ENCODE measurements around the gene NPIPA1. TPM values are rescaled to one million over a fixed set of nuclear protein-coding genes. Genes with fewer than 3 reads are reported as not detected.
A peak's percentile ranks its signal among the peaks of the same experiment; 100 is the strongest.
"Not testable (repeated sequence)": the region's sequence is repeated elsewhere in the genome, so short reads cannot be mapped to it uniquely, and the experiment has no call there.

Gene NPIPA1
- total and polyA plus RNA-seq, 2 experiments from 2014 or later, result 40.3 to 60.9 TPM

DNA sequence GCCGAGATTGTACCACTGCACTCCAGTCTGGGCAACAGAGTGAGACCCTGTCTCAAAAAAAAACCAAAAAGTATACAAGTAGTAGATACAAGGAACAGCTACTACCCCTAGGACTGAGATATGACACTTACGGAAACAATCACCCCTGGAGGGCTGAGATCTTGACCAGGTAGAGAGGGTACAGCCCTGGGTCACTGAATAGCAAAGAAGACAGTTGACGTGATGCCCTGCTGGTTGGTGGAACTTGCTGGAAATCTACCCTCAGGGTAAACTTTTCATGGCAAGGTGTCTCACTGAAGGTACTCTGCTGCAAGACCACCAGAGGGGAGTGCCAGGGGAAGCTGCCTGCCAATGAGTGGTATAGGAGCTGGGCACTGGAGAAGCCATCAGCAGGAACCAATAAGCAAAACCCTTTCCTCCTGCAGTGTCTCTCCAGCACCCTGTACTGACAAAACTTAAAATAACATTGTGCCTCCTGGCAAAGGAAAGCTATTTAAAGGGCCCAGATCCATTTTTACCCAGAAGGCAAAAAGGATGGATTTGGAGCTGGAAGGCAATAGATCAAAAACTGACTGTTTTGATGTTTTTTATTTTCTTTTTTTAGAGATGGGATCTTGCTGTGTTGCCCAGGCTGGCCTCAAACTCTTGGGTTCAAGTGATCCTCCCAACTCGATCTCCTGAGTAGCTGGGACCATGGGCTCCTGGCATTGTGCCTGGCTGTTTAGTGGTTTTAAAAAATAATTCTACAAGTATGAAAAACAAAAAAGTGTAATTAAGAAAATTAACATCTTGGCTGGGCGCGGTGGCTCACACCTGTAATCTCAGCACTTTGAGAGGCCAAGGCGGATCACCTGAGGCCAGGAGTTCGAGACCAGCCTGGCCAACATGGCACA, 26.3 kb downstream of the NPIPA1 start:
- no peak overlapping the region for H3K4me3 ChIP-seq

GRCh38 chr16:14965328-14965727, 28.1 kb downstream of the NPIPA1 start:
- H3K27me3 ChIP-seq, result no peaks in the 10 kb centered on the region
- no peak overlapping the region for H3K27ac ChIP-seq
- H3K4me1 ChIP-seq (ENCODE audit: low read depth), result no peaks in the 10 kb centered on the region
- H3K36me3 ChIP-seq, result no peaks in the 10 kb centered on the region
- DNase-seq (ENCODE audit: low read depth in 1 of 2, low spot score in 1 of 2), result no peak
- no peak overlapping the region for H3K4me3 ChIP-seq
- H3K9me3 ChIP-seq (ENCODE audit: low read depth), result no peaks in the 10 kb centered on the region
- TF ChIP-seq, protein P1, sequence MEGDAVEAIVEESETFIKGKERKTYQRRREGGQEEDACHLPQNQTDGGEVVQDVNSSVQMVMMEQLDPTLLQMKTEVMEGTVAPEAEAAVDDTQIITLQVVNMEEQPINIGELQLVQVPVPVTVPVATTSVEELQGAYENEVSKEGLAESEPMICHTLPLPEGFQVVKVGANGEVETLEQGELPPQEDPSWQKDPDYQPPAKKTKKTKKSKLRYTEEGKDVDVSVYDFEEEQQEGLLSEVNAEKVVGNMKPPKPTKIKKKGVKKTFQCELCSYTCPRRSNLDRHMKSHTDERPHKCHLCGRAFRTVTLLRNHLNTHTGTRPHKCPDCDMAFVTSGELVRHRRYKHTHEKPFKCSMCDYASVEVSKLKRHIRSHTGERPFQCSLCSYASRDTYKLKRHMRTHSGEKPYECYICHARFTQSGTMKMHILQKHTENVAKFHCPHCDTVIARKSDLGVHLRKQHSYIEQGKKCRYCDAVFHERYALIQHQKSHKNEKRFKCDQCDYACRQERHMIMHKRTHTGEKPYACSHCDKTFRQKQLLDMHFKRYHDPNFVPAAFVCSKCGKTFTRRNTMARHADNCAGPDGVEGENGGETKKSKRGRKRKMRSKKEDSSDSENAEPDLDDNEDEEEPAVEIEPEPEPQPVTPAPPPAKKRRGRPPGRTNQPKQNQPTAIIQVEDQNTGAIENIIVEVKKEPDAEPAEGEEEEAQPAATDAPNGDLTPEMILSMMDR (IDR thresholded peaks at IDR 0.05; ENCODE audit: low read depth, low read length), result no peak

More for the DNA sequence above, 26.3 kb downstream of the NPIPA1 start:
- Histone ChIP-seq H3K27me3 (no peaks in the 10 kb centered on the region), H3K36me3 (no peaks in the 10 kb centered on the region), H3K9me3 (ENCODE audit: low read depth) (no peaks in the 10 kb centered on the region), H3K27ac (no peak overlapping the region), H3K4me1 (ENCODE audit: low read depth) (no peaks in the 10 kb centered on the region)
- DNase-seq (ENCODE audit: low read depth in 1 of 2, low spot score in 1 of 2), result no peak
- TF ChIP-seq, protein P1 (IDR thresholded peaks at IDR 0.05; ENCODE audit: low read depth, low read length), result no peak

- H3K4me1 ChIP-seq (ENCODE audit: low read depth); H3K27ac ChIP-seq; H3K36me3 ChIP-seq; H3K27me3 ChIP-seq; DNase-seq (ENCODE audit: low read depth in 1 of 2, low spot score in 1 of 2); H3K9me3 ChIP-seq (ENCODE audit: low read depth); H3K4me3 ChIP-seq: not testable (repeated sequence)
Measured at GRCh38 chr16:14969795-14970194, 32.6 kb downstream of the NPIPA1 start.

DNA sequence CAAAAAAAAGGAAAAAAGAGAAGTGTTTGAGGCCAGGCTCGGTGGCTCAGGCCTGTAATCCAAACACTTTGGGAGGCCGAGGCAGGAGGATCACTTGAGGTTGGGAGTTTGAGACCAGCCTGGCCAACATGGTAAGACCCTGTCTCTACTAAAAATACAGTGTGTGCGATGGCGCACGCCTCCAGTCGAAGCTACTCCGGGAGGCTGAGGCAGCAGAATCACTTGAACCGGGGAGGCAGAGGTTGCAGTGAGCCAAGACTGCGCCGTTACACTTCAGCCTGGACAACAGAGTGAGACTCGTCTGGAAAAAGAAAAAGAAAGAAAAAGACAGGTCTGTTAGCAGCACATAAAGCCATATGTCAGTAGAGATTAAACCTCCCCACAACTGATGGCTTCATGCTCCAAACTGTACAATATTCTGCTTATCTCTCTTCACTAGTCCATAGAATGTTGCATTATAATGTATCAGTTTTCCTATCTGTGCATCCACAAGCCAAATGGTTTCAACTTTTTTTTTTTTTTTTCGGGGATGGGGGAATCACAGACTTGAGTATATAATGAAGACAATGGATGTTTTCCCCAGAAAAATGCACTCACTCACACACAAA, 34.5 kb downstream of the NPIPA1 start:
- H3K9me3 ChIP-seq (ENCODE audit: low read depth); H3K27ac ChIP-seq; DNase-seq (ENCODE audit: low read depth in 1 of 2, low spot score in 1 of 2); H3K36me3 ChIP-seq; H3K4me1 ChIP-seq (ENCODE audit: low read depth); H3K27me3 ChIP-seq; H3K4me3 ChIP-seq: not testable (repeated sequence)

DNA sequence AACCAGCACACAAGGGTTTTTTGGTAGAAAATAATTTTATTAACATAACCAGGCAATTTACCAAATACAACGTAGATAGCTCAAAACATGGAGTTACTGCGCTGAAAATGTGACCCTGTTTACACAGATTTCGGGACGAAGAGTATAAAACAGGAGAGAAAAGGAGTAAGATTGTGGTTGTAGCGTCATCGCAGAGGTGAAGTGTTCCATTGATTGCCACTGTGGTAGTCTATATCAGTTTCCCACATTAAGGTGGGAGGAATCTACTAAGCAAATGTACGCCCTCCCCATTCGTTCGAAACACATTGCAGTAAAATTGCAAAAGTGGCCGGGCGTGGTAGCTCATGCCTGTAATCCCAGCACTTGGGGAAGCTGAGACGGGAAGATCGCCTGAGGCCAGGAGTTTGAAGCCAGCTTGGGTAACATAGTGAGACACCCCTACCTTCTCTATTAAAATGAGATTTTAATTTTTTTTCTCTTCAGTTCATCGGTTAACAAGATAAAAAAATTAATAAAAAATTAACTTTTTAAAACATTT, 36.6 kb downstream of the NPIPA1 start:
- H3K4me3 ChIP-seq, result peak overlapping the region; percentile 87
- not testable (repeated sequence) for H3K36me3 ChIP-seq; H3K9me3 ChIP-seq (ENCODE audit: low read depth); H3K27ac ChIP-seq; DNase-seq (ENCODE audit: low read depth in 1 of 2, low spot score in 1 of 2); H3K27me3 ChIP-seq; H3K4me1 ChIP-seq (ENCODE audit: low read depth)

DNA sequence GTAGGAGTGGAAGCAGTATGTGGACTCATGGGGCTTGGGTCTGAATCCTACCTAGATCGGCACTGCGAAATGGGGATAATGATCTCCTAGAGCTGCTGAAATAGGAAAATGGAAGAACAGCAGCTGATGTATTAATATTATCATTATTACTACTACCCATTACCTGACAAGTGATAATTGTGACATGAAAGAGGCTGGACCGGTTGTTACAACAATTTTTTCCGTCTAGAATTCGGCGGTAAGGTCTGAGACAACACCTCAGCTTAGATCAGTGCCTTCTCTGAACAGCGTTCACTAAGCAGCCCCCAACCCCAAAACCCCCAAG, 37.0 kb downstream of the NPIPA1 start:
- H3K9me3 ChIP-seq (ENCODE audit: low read depth); H3K36me3 ChIP-seq; H3K4me1 ChIP-seq (ENCODE audit: low read depth); H3K27me3 ChIP-seq: not testable (repeated sequence)
- Histone ChIP-seq H3K4me3 (peak overlapping the region; percentile 87), H3K27ac (peak overlapping the region; percentile 94)
- DNase-seq (ENCODE audit: low read depth in 1 of 2, low spot score in 1 of 2), result peak; percentile 65 to 87

GRCh38 chr16:14974656-14975417, 37.6 kb downstream of the NPIPA1 start, which contains the start of gene PDXDC1:
PDXDC1 (plus strand) TSS chr16:14975026; CDS start chr16:14975200, 174 bp downstream.
- peak within 1 kb of the TSS; percentile 94 for H3K27ac ChIP-seq

DNA sequence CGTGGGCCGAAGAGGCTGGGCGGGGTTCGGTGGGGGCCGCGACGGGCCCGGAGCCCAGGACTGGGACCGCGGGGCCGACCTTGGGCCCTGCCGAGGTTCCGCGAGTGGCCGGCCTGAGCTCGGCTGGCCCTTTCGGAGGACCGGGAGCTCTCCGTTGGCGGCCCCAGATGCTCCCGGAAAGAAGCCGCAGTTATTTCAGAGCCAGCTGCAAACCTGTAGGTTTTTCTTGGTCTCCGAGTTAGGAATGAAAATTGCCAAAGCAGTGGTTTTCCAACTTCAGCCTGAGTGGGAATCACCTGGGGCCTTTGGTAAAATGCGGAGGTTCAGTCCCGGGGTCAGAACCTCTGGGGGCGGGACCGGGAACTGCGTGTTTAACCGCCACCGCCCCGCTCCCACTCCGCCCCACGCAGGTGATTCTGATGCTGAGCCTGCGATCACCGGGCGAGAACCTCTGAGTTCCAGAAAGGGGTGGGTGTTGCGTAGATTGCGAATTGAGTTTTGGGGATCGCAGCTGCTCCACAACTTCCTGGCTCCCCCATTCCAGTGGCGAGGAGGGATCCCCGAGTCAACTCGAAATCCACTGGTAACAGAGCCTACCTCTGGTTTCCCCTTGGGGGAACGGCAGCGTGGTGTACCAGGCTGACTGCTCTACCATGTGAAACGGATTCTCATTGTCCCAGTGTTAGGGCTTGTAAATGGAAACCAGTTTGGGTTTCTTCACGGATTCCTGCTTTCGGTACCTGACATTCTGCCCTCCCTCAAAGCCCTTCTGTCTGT, 38.4 kb downstream of the NPIPA1 start:
- not testable (repeated sequence) for H3K27me3 ChIP-seq; H3K4me1 ChIP-seq (ENCODE audit: low read depth); H3K36me3 ChIP-seq; H3K9me3 ChIP-seq (ENCODE audit: low read depth)
- peak; percentile 12 to 23 for DNase-seq (ENCODE audit: low read depth in 1 of 2, low spot score in 1 of 2)
- Histone ChIP-seq H3K4me3 (peak overlapping the region; percentile 87), H3K27ac (peak overlapping the region; percentile 94)

More at GRCh38 chr16:14974656-14975417, 37.6 kb downstream of the NPIPA1 start, which contains the start of gene PDXDC1:
- peak; percentile 94 to 100 for DNase-seq (ENCODE audit: low read depth in 1 of 2, low spot score in 1 of 2)
- not testable (repeated sequence) for H3K36me3 ChIP-seq; H3K9me3 ChIP-seq (ENCODE audit: low read depth); H3K27me3 ChIP-seq; H3K4me1 ChIP-seq (ENCODE audit: low read depth)
- peak within 1 kb of the TSS; percentile 87 for H3K4me3 ChIP-seq

DNA sequence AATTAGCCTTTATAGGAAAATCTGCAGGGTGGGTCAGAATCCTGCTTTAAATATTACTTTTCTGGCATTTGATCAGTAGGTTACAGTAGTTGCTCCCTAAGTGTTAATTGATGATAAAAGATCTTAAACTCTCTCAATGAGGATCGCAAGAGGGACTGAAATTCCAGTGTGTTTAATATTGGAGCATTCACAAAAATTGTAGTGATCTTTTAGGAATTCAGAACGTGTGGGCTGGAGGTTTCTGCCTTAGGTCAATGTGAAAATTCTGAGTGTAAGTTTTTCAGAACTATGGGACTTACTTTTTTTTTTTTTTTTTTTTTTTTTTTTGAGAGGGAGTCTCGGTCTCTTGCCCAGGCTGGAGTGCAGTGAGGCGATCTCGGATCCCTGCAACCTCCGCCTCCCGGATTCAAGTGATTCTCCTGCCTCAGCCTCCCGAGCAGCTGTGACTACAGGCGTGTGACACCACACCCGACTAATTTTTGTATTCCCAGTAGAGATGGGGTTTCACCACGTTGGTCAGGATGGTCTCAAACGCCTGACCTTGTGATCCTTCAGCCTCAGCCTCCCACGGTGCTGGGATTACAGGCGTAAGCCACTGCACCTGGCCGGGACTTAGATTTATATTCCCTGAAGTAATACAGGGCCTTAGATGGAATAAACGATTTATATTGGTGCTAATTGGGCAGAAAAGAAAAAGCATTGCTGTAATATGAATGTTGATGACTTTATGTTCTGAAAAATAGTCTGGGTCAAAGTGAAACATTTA, 39.9 kb downstream of the NPIPA1 start:
- H3K4me1 ChIP-seq (ENCODE audit: low read depth); H3K27me3 ChIP-seq; H3K27ac ChIP-seq; H3K4me3 ChIP-seq; DNase-seq (ENCODE audit: low read depth in 1 of 2, low spot score in 1 of 2); H3K9me3 ChIP-seq (ENCODE audit: low read depth); H3K36me3 ChIP-seq: not testable (repeated sequence)

- H3K27me3 ChIP-seq; DNase-seq (ENCODE audit: low read depth in 1 of 2, low spot score in 1 of 2); H3K36me3 ChIP-seq; H3K4me1 ChIP-seq (ENCODE audit: low read depth); H3K9me3 ChIP-seq (ENCODE audit: low read depth); H3K27ac ChIP-seq; H3K4me3 ChIP-seq: not testable (repeated sequence)
Measured at GRCh38 chr16:14978281-14978680, 41.0 kb downstream of the NPIPA1 start.
